ENCODE measurements around the gene GARNL3.

Gene GARNL3

DNA sequence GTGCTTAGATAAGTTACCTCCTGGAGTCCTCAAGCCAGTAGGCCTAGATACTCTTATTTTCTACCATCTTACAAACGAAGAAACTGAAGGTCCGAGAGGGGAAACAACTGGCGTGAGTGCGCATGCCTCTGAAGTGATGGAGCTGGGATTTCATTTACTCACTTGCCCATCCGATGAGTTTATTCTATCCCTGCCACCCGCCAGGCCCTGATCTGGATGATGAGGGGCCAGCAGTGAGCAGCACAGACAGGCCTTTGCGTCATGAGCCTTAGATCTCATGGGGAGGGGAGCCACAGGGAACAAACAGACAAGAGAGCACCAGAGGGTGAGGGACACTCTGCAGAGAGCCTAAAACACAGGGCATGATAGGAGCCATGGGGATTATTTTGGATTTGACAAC is 98.3 kb downstream of the GARNL3 start:
- no peak for DNase-seq (ENCODE audit: low read depth, low spot score)
- no peak overlapping the region for H3K4me3 ChIP-seq
- TF ChIP-seq FOXP2 (optimal IDR thresholded peaks at IDR 0.05; ENCODE audit: control extremely low read depth, extremely low read length, insufficient read depth) (no peak), POLR2AphosphoS5 (IDR thresholded peaks at IDR 0.05; ENCODE audit: borderline replicate concordance, low read depth, low read length) (no peak), EZH2 (IDR thresholded peaks at IDR 0.05) (no peak)
- H3K9ac ChIP-seq (ENCODE audit: insufficient read length): no peak overlapping the region
- no peak overlapping the region for H3K27ac ChIP-seq
- H3K9me3 ChIP-seq (ENCODE audit: low read depth, low read length): no peaks in the 10 kb centered on the region
- no peaks in the 10 kb centered on the region for H3K36me3 ChIP-seq (ENCODE audit: insufficient read depth, low read length)

DNA sequence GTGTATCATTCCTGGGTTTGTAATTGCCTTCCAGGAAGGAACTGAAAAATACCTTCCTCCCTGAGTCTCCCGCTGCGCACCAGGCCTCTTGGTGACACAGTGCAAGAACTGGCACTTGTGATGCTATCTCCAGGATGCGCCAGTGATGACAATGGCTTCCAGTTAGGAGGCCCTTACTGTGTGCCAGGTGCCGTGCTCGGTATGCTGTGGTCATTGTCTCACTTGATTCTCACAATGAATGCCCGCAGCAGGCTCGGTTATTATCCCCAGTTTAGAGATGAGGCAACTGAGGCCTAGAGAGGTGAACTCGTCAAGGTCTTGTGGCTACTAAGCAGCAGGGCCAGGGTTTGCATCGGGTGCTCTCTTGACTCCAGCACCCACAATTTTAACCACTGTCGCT is 100.9 kb downstream of the GARNL3 start:
- no peak overlapping the region for H3K9ac ChIP-seq (ENCODE audit: insufficient read length)
- TF ChIP-seq FOXP2 (optimal IDR thresholded peaks at IDR 0.05; ENCODE audit: control extremely low read depth, extremely low read length, insufficient read depth) (no peak), POLR2AphosphoS5 (IDR thresholded peaks at IDR 0.05; ENCODE audit: borderline replicate concordance, low read depth, low read length) (no peak), EZH2 (IDR thresholded peaks at IDR 0.05) (no peak)
- no peaks in the 10 kb centered on the region for H3K36me3 ChIP-seq (ENCODE audit: insufficient read depth, low read length)
- H3K9me3 ChIP-seq (ENCODE audit: low read depth, low read length): no peaks in the 10 kb centered on the region
- H3K4me3 ChIP-seq: no peak overlapping the region
- no peak overlapping the region for H3K27ac ChIP-seq
- DNase-seq (ENCODE audit: low read depth, low spot score): no peak

DNA sequence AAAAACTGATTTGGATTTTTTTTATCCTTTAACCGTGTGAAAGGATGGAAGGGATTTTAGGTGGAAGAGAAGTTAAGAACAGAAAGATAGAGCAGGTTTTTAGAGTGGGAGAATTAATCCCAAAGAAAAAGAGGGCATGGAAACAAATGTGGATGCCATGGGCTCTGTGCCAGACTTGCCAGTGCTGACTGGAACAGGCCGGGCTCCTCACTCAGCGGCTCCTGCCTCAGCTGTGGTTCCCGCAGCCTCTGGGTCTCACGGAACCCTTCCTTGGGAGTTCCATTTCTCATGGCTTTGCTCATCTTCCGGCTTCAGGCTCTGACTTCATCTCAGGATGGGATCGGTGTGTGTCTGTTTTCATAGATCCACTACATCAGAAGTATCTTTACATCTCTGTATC is 102.0 kb downstream of the GARNL3 start:
- TF ChIP-seq EZH2 (IDR thresholded peaks at IDR 0.05) (no peak), POLR2AphosphoS5 (IDR thresholded peaks at IDR 0.05; ENCODE audit: borderline replicate concordance, low read depth, low read length) (no peak), FOXP2 (optimal IDR thresholded peaks at IDR 0.05; ENCODE audit: control extremely low read depth, extremely low read length, insufficient read depth) (no peak)
- Histone ChIP-seq H3K36me3 (ENCODE audit: insufficient read depth, low read length) (no peaks in the 10 kb centered on the region), H3K27ac (no peak overlapping the region), H3K9me3 (ENCODE audit: low read depth, low read length) (no peaks in the 10 kb centered on the region), H3K4me3 (no peak overlapping the region), H3K9ac (ENCODE audit: insufficient read length) (no peak overlapping the region)
- no peak for DNase-seq (ENCODE audit: low read depth, low spot score)

DNA sequence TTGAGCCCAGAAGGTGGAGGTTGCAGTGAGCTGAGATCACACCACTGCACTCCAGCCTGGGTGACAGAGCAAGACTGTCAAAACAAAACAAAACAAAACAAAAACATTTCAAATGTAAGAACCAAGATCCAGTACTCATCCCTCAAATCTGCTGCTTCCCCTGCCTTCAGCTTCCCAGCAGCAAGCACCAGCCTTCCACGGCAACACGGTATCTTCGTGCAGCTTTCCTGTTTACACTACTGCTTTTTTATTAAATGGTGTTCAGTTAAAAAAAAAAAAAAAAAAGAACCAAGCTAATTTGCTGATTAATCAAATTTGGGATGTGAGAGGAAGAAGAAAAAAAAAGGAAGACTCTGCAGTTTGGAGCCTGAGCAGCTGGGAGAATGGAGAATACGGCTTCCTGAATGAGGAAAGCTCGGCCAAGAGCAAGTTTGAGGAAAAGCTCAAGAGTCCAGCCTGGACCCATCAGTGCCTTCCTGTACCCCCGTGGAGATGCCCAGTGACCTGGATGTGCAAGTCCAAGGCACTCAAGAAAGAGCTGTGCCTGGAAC is 104.4 kb downstream of the GARNL3 start:
- DNase-seq (ENCODE audit: low read depth, low spot score): no peak
- peak overlapping the region; percentile 7 for H3K9ac ChIP-seq (ENCODE audit: insufficient read length)
- no peaks in the 10 kb centered on the region for H3K36me3 ChIP-seq (ENCODE audit: insufficient read depth, low read length)
- H3K9me3 ChIP-seq (ENCODE audit: low read depth, low read length): no peaks in the 10 kb centered on the region
- no peak for TF ChIP-seq FOXP2 (optimal IDR thresholded peaks at IDR 0.05; ENCODE audit: control extremely low read depth, extremely low read length, insufficient read depth)
- no peak overlapping the region for H3K4me3 ChIP-seq
- H3K27ac ChIP-seq: no peak overlapping the region

GRCh38 chr9:127369428-127369827 is 104.9 kb downstream of the GARNL3 start:
- no peak for TF ChIP-seq EZH2 (IDR thresholded peaks at IDR 0.05)
- TF ChIP-seq FOXP2 (optimal IDR thresholded peaks at IDR 0.05; ENCODE audit: control extremely low read depth, extremely low read length, insufficient read depth): no peak
- no peak for TF ChIP-seq POLR2AphosphoS5 (IDR thresholded peaks at IDR 0.05; ENCODE audit: borderline replicate concordance, low read depth, low read length)
- peak overlapping the region; percentile 7 for H3K9ac ChIP-seq (ENCODE audit: insufficient read length)
- H3K36me3 ChIP-seq (ENCODE audit: insufficient read depth, low read length): no peaks in the 10 kb centered on the region
- no peak overlapping the region for H3K4me3 ChIP-seq
- no peaks in the 10 kb centered on the region for H3K9me3 ChIP-seq (ENCODE audit: low read depth, low read length)
- DNase-seq (ENCODE audit: low read depth, low spot score): no peak
- no peak overlapping the region for H3K27ac ChIP-seq

DNA sequence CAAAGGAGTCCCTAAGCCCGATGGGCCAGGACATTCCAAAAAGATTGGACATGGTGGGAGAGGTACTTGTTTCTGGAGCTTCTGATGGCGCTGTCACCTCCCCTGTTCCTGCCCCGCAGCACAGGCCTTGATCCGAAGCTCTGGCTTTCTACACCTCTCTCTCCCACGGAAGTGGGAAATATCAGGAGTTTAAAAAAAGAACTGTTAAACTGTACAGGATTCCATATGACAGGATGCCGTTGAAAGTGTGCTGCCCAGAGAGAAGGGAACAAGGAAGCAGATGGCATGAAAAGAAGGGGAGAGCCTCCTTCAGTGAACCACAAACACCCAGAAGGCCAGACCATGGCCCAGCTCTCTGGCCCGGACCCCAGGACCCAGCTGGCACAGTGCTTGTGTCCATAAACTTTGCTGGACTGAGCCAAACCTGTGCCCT is 105.6 kb downstream of the GARNL3 start:
- Histone ChIP-seq H3K4me3 (no peak overlapping the region), H3K9me3 (ENCODE audit: low read depth, low read length) (no peaks in the 10 kb centered on the region), H3K27ac (no peak overlapping the region), H3K36me3 (ENCODE audit: insufficient read depth, low read length) (no peaks in the 10 kb centered on the region), H3K9ac (ENCODE audit: insufficient read length) (no peak overlapping the region)
- no peak for TF ChIP-seq POLR2AphosphoS5 (IDR thresholded peaks at IDR 0.05; ENCODE audit: borderline replicate concordance, low read depth, low read length)
- TF ChIP-seq EZH2 (IDR thresholded peaks at IDR 0.05): no peak
- no peak for TF ChIP-seq FOXP2 (optimal IDR thresholded peaks at IDR 0.05; ENCODE audit: control extremely low read depth, extremely low read length, insufficient read depth)
- DNase-seq (ENCODE audit: low read depth, low spot score): no peak

- TF ChIP-seq POLR2AphosphoS5 (IDR thresholded peaks at IDR 0.05; ENCODE audit: borderline replicate concordance, low read depth, low read length): no peak
- TF ChIP-seq FOXP2 (optimal IDR thresholded peaks at IDR 0.05; ENCODE audit: control extremely low read depth, extremely low read length, insufficient read depth): no peak
- TF ChIP-seq EZH2 (IDR thresholded peaks at IDR 0.05): no peak
- no peak overlapping the region for H3K4me3 ChIP-seq
- no peak for DNase-seq (ENCODE audit: low read depth, low spot score)
- no peak overlapping the region for H3K27ac ChIP-seq
- no peak overlapping the region for H3K9ac ChIP-seq (ENCODE audit: insufficient read length)
- no peaks in the 10 kb centered on the region for H3K9me3 ChIP-seq (ENCODE audit: low read depth, low read length)
- no peaks in the 10 kb centered on the region for H3K36me3 ChIP-seq (ENCODE audit: insufficient read depth, low read length)
Measured at GRCh38 chr9:127370672-127371648, 106.4 kb downstream of the GARNL3 start.

GRCh38 chr9:127380479-127380878 is 115.9 kb downstream of the GARNL3 start:
- TF ChIP-seq FOXP2 (optimal IDR thresholded peaks at IDR 0.05; ENCODE audit: control extremely low read depth, extremely low read length, insufficient read depth) (no peak), EZH2 (IDR thresholded peaks at IDR 0.05) (no peak), POLR2AphosphoS5 (IDR thresholded peaks at IDR 0.05; ENCODE audit: borderline replicate concordance, low read depth, low read length) (no peak)
- Histone ChIP-seq H3K36me3 (ENCODE audit: insufficient read depth, low read length) (no peaks in the 10 kb centered on the region), H3K9ac (ENCODE audit: insufficient read length) (no peak overlapping the region), H3K9me3 (ENCODE audit: low read depth, low read length) (no peaks in the 10 kb centered on the region), H3K4me3 (no peak overlapping the region), H3K27ac (no peak overlapping the region)
- no peak for DNase-seq (ENCODE audit: low read depth, low spot score)
